ENCODE measurements around the gene SLC4A4.

SLC4A4 gene

DNA sequence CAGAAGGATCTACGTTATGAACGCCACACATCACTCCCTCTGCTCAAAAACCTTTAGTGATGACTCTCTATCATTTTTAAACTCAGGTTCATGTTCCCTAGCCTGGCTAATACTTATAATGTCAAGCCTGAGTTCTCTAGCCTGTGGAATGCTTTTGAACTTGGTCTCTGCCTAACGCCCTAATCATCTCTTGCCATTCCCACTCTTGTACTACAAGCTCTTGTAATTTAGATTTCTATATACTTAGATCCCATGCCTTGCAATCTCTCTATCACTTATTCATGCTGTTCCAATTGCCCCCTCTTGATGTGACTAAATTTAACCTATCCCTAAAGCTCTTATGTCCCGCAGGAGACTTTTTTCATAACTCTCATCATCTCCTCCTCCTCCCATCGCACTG, 40.3 kb downstream of the SLC4A4 start:
- no peaks in the 10 kb centered on the region for H3K36me3 ChIP-seq (ENCODE audit: control insufficient read depth, insufficient read depth, low read length)
- no peaks in the 10 kb centered on the region for H3K27me3 ChIP-seq (ENCODE audit: control insufficient read depth, insufficient read depth, low read length, poor library complexity, severe bottlenecking)
- no peaks in the 10 kb centered on the region for H3K9me3 ChIP-seq (ENCODE audit: control insufficient read depth, low read length)
- no peak overlapping the region for H3K4me3 ChIP-seq (ENCODE audit: insufficient read depth, low read depth, low read length)
- 93 to 96% methylated on average over 5 of the region's 5 CpGs for WGBS, 2 experiments
- H3K4me1 ChIP-seq (ENCODE audit: control insufficient read depth, insufficient read depth, low read length), result no peaks in the 10 kb centered on the region
- no peak overlapping the region for H3K27ac ChIP-seq (ENCODE audit: insufficient read depth, low read depth, low read length, poor library complexity, severe bottlenecking)

DNA sequence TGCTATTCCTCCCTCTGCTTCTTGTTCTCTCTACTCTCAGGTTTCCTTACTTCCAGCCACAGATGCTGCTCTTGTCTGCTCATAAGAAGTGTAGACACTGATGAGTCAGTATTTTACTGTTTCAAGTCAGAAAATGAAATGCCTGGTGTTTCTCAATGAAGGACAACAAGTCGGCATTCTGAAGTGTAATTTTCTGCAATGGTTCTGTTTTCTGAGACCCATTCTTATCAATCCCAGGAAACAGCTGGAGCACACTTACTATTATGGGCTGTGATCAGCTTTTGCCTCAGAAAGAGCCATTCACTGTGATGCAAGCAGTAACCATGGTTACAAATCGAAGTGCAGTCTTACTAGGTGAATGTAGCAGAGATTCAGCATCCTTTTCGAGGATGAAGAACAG, 42.0 kb downstream of the SLC4A4 start:
- H3K4me3 ChIP-seq (ENCODE audit: insufficient read depth, low read depth, low read length), result no peak overlapping the region
- H3K4me1 ChIP-seq (ENCODE audit: control insufficient read depth, insufficient read depth, low read length), result no peaks in the 10 kb centered on the region
- no peaks in the 10 kb centered on the region for H3K9me3 ChIP-seq (ENCODE audit: control insufficient read depth, low read length)
- H3K36me3 ChIP-seq (ENCODE audit: control insufficient read depth, insufficient read depth, low read length), result no peaks in the 10 kb centered on the region
- WGBS, 2 experiments, result 91 to 99% methylated on average over 3 of the region's 3 CpGs
- H3K27ac ChIP-seq (ENCODE audit: insufficient read depth, low read depth, low read length, poor library complexity, severe bottlenecking), result no peak overlapping the region
- no peaks in the 10 kb centered on the region for H3K27me3 ChIP-seq (ENCODE audit: control insufficient read depth, insufficient read depth, low read length, poor library complexity, severe bottlenecking)

DNA sequence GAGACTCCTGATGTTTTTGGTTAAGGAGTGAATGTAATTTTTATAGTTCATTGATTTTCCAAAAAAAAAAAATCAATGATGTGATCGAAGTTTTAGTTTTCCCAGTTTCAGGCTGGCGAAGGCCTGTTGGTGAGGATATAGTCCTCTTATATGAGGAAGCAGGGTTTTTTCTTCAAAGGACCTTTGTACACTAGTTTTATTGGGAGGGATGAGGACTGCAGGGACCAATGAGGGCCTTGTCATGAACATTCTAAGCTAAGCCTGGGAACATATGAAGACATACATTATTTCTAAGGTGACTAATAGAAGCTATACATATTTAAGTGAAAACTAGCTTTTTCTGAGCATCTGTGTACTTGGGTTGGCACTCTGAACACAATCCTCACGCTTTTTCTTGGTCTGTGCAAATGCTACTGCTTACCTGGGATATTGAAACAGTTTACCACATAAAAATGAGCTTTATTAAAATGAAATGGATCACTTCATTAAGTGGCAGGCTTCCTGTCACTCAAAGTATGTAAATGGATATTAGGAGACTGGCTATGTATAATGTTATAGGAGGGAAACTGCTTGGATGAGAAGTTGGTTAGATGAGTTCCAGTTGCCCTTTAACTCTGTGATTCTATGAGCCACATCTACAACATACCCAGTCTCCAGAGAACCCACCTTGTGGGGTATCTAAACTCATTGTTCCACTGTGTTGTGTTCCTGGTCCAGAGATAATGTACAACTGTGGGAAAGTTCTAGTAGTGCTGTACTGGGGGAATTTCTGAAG, 43.5 kb downstream of the SLC4A4 start:
- H3K4me3 ChIP-seq (ENCODE audit: insufficient read depth, low read depth, low read length), result no peak overlapping the region
- H3K4me1 ChIP-seq (ENCODE audit: control insufficient read depth, insufficient read depth, low read length), result no peaks in the 10 kb centered on the region
- H3K36me3 ChIP-seq (ENCODE audit: control insufficient read depth, insufficient read depth, low read length), result no peaks in the 10 kb centered on the region
- no peaks in the 10 kb centered on the region for H3K9me3 ChIP-seq (ENCODE audit: control insufficient read depth, low read length)
- H3K27ac ChIP-seq (ENCODE audit: insufficient read depth, low read depth, low read length, poor library complexity, severe bottlenecking), result no peak overlapping the region
- WGBS, 2 experiments, result 95 to 98% methylated on average over 3 of the region's 3 CpGs
- no peaks in the 10 kb centered on the region for H3K27me3 ChIP-seq (ENCODE audit: control insufficient read depth, insufficient read depth, low read length, poor library complexity, severe bottlenecking)

- no peaks in the 10 kb centered on the region for H3K9me3 ChIP-seq (ENCODE audit: control insufficient read depth, low read length)
- no CpG with 5 or more reads among the region's 3 CpGs for WGBS, 2 experiments
- H3K4me3 ChIP-seq (ENCODE audit: insufficient read depth, low read depth, low read length), result no peak overlapping the region
- H3K36me3 ChIP-seq (ENCODE audit: control insufficient read depth, insufficient read depth, low read length), result no peaks in the 10 kb centered on the region
- no peak overlapping the region for H3K27ac ChIP-seq (ENCODE audit: insufficient read depth, low read depth, low read length, poor library complexity, severe bottlenecking)
- H3K27me3 ChIP-seq (ENCODE audit: control insufficient read depth, insufficient read depth, low read length, poor library complexity, severe bottlenecking), result no peaks in the 10 kb centered on the region
- no peaks in the 10 kb centered on the region for H3K4me1 ChIP-seq (ENCODE audit: control insufficient read depth, insufficient read depth, low read length)
Measured at GRCh38 chr4:71382900-71383560, 44.2 kb downstream of the SLC4A4 start.

- Histone ChIP-seq H3K27ac (ENCODE audit: insufficient read depth, low read depth, low read length, poor library complexity, severe bottlenecking) (no peak overlapping the region), H3K27me3 (ENCODE audit: control insufficient read depth, insufficient read depth, low read length, poor library complexity, severe bottlenecking) (no peaks in the 10 kb centered on the region), H3K36me3 (ENCODE audit: control insufficient read depth, insufficient read depth, low read length) (no peaks in the 10 kb centered on the region), H3K9me3 (ENCODE audit: control insufficient read depth, low read length) (no peaks in the 10 kb centered on the region), H3K4me1 (ENCODE audit: control insufficient read depth, insufficient read depth, low read length) (no peaks in the 10 kb centered on the region), H3K4me3 (ENCODE audit: insufficient read depth, low read depth, low read length) (no peak overlapping the region)
- 95% methylated on average over 1 of the region's 1 CpG; no CpG with 5 or more reads in 1 of the 2 experiments for WGBS, 2 experiments
Measured at GRCh38 chr4:71383984-71384383, 45.2 kb downstream of the SLC4A4 start.

GRCh38 chr4:71389149-71389827, 50.5 kb downstream of the SLC4A4 start:
- Histone ChIP-seq H3K4me1 (ENCODE audit: control insufficient read depth, insufficient read depth, low read length) (no peaks in the 10 kb centered on the region), H3K27me3 (ENCODE audit: control insufficient read depth, insufficient read depth, low read length, poor library complexity, severe bottlenecking) (no peaks in the 10 kb centered on the region), H3K4me3 (ENCODE audit: insufficient read depth, low read depth, low read length) (no peak overlapping the region), H3K36me3 (ENCODE audit: control insufficient read depth, insufficient read depth, low read length) (no peaks in the 10 kb centered on the region), H3K9me3 (ENCODE audit: control insufficient read depth, low read length) (no peaks in the 10 kb centered on the region), H3K27ac (ENCODE audit: insufficient read depth, low read depth, low read length, poor library complexity, severe bottlenecking) (no peak overlapping the region)
- WGBS, 2 experiments, result 83 to 88% methylated on average over 2 of the region's 2 CpGs

DNA sequence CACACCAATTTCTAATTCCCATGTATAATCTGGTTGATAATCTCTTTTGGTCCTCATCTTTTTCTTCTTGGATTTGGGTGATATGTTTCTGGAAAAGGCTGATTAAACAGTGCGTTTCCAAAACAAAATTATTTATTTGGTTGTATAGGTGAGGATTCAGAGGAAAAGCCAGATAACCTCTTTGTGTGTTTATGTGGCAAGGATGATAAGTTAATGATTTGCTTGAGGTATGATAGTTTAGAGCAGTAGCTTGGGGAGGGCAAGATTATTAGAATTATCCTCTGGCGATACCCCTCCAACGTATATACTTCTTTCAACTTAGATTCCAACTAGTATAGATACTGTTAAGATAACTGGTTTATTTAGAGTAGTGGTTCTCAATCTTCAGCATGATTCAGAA, 53.3 kb downstream of the SLC4A4 start:
- 95 to 98% methylated on average over 1 of the region's 3 CpGs for WGBS, 2 experiments
- H3K27ac ChIP-seq (ENCODE audit: insufficient read depth, low read depth, low read length, poor library complexity, severe bottlenecking), result no peak overlapping the region
- H3K4me3 ChIP-seq (ENCODE audit: insufficient read depth, low read depth, low read length), result no peak overlapping the region
- no peaks in the 10 kb centered on the region for H3K4me1 ChIP-seq (ENCODE audit: control insufficient read depth, insufficient read depth, low read length)
- H3K9me3 ChIP-seq (ENCODE audit: control insufficient read depth, low read length), result no peaks in the 10 kb centered on the region
- no peaks in the 10 kb centered on the region for H3K36me3 ChIP-seq (ENCODE audit: control insufficient read depth, insufficient read depth, low read length)
- no peaks in the 10 kb centered on the region for H3K27me3 ChIP-seq (ENCODE audit: control insufficient read depth, insufficient read depth, low read length, poor library complexity, severe bottlenecking)

DNA sequence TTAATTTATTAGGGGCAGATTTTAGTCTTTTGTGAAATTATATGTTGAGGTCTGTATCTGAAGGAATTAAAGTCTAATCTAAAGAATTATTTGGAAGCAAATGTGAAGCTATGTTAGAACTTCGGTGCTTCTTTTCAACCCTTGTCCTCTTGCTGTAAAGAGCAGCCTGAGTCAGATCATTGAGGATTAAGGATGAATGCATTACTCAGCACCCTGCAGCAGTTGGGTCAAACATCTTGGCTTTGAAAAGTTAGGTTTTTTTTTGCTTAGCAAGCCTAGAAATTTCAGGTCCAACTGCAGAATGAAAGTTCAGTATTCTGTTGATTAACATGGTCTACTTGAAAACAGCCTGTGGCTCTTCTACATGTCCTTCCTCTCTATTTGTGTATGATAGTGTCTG, 57.6 kb downstream of the SLC4A4 start:
- no peaks in the 10 kb centered on the region for H3K9me3 ChIP-seq (ENCODE audit: control insufficient read depth, low read length)
- WGBS, 2 experiments, result 74 to 86% methylated on average over 1 of the region's 1 CpG

GRCh38 chr4:71400810-71401209, 62.0 kb downstream of the SLC4A4 start:
- no peak overlapping the region for H3K27ac ChIP-seq (ENCODE audit: insufficient read depth, low read depth, low read length, poor library complexity, severe bottlenecking)
- H3K27me3 ChIP-seq (ENCODE audit: control insufficient read depth, insufficient read depth, low read length, poor library complexity, severe bottlenecking), result no peaks in the 10 kb centered on the region
- H3K4me3 ChIP-seq (ENCODE audit: insufficient read depth, low read depth, low read length), result no peak overlapping the region
- H3K4me1 ChIP-seq (ENCODE audit: control insufficient read depth, insufficient read depth, low read length), result no peaks in the 10 kb centered on the region
- no peaks in the 10 kb centered on the region for H3K9me3 ChIP-seq (ENCODE audit: control insufficient read depth, low read length)
- no peaks in the 10 kb centered on the region for H3K36me3 ChIP-seq (ENCODE audit: control insufficient read depth, insufficient read depth, low read length)

More for the DNA sequence above, 57.6 kb downstream of the SLC4A4 start:
- no peaks in the 10 kb centered on the region for H3K36me3 ChIP-seq (ENCODE audit: control insufficient read depth, insufficient read depth, low read length)
- H3K27ac ChIP-seq (ENCODE audit: insufficient read depth, low read depth, low read length, poor library complexity, severe bottlenecking), result no peak overlapping the region
- no peaks in the 10 kb centered on the region for H3K27me3 ChIP-seq (ENCODE audit: control insufficient read depth, insufficient read depth, low read length, poor library complexity, severe bottlenecking)
- H3K4me3 ChIP-seq (ENCODE audit: insufficient read depth, low read depth, low read length), result no peak overlapping the region
- no peaks in the 10 kb centered on the region for H3K4me1 ChIP-seq (ENCODE audit: control insufficient read depth, insufficient read depth, low read length)

DNA sequence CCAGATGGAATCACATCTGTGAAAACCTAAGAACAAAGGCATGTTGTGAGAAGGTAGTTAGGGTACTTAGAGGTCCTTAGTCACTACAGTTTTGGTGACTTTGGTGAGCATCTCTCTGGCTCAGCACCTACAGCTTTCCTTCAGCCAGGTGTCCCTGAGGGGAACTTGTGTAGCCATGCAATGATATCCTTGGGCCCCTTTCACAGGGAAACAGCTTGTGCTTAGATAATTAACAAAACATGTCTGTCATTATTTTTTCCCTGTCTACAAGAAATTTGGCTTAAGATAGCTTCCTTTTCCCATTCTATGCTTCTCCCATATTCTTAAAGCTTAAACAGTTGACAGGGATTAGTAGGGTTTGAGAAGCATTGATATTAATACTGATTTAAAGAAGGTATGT, 63.8 kb downstream of the SLC4A4 start:
- H3K36me3 ChIP-seq (ENCODE audit: control insufficient read depth, insufficient read depth, low read length), result no peaks in the 10 kb centered on the region
- H3K4me3 ChIP-seq (ENCODE audit: insufficient read depth, low read depth, low read length), result no peak overlapping the region
- H3K4me1 ChIP-seq (ENCODE audit: control insufficient read depth, insufficient read depth, low read length), result no peaks in the 10 kb centered on the region

More for the DNA sequence above, 63.8 kb downstream of the SLC4A4 start:
- no peak overlapping the region for H3K27ac ChIP-seq (ENCODE audit: insufficient read depth, low read depth, low read length, poor library complexity, severe bottlenecking)
- H3K9me3 ChIP-seq (ENCODE audit: control insufficient read depth, low read length), result no peaks in the 10 kb centered on the region
- H3K27me3 ChIP-seq (ENCODE audit: control insufficient read depth, insufficient read depth, low read length, poor library complexity, severe bottlenecking), result no peaks in the 10 kb centered on the region

Measured in ectodermal cell (in vitro differentiated cells).